ENCODE data around the gene PTAFR.

Gene PTAFR

DNA sequence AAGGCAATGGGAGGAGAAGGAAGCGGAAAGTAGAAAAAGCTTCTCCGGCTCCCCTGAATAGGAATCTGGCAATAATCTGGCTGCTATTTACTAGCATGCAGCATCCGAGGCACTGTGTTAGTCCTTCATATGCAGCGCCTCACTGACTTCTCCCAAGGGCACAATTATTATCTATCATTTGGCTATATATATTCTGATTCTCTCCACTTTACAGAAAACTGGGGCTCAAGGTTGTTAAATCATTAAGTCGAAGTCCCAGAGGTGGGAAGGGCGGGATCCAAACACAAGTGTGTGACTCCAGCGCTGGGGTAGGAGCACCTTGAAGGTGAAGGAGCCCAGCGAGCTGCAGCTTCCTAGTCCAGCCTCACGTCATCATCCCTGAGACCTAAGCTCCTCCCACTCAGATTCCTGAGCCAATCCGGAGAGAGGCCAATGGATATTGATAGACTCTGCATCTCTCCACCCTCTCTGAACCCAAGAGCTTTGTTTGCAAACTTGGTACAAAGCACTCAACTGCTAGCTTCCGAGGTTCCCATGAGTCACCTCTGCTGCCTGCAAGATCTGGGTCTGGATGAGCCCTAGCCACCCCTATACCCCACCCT, 71.5 kb downstream of the PTAFR start:
- H3K4me3 ChIP-seq (ENCODE audit: insufficient read length, low read depth): no peak overlapping the region
- H3K36me3 ChIP-seq (ENCODE audit: insufficient read depth, insufficient read length, low read length): no peaks in the 10 kb centered on the region
- TF ChIP-seq YY1 (IDR thresholded peaks at IDR 0.05; ENCODE audit: insufficient read depth, insufficient read length) (no peak), SUZ12 (IDR thresholded peaks at IDR 0.05; ENCODE audit: extremely low read depth, insufficient read depth, insufficient read length) (no peak)
- peak overlapping the region; percentile 4 for H3K9ac ChIP-seq (ENCODE audit: insufficient read length, low read depth)
- H3K27me3 ChIP-seq (ENCODE audit: insufficient read depth, insufficient read length): no peaks in the 10 kb centered on the region
- DNase-seq (ENCODE audit: low read depth, low spot score): peak; percentile 74
- H3K4me1 ChIP-seq (ENCODE audit: insufficient read depth, insufficient read length): no peaks in the 10 kb centered on the region
- H3K9me3 ChIP-seq (ENCODE audit: insufficient read depth, low read length): no peaks in the 10 kb centered on the region

- Histone ChIP-seq H3K9me3 (ENCODE audit: insufficient read depth, low read length) (no peaks in the 10 kb centered on the region), H3K27me3 (ENCODE audit: insufficient read depth, insufficient read length) (no peaks in the 10 kb centered on the region), H3K9ac (ENCODE audit: insufficient read length, low read depth) (no peak overlapping the region), H3K4me1 (ENCODE audit: insufficient read depth, insufficient read length) (no peaks in the 10 kb centered on the region), H3K36me3 (ENCODE audit: insufficient read depth, insufficient read length, low read length) (no peaks in the 10 kb centered on the region), H3K4me3 (ENCODE audit: insufficient read length, low read depth) (no peak overlapping the region)
- no peak for DNase-seq (ENCODE audit: low read depth, low spot score)
- no peak for TF ChIP-seq SUZ12 (IDR thresholded peaks at IDR 0.05; ENCODE audit: extremely low read depth, insufficient read depth, insufficient read length)
- no peak for TF ChIP-seq ZNF274 (IDR thresholded peaks at IDR 0.05; ENCODE audit: low read depth, low read length)
- TF ChIP-seq YY1 (IDR thresholded peaks at IDR 0.05; ENCODE audit: insufficient read depth, insufficient read length): no peak
Measured at GRCh38 chr1:28102189-28102588, 74.3 kb downstream of the PTAFR start.

GRCh38 chr1:28099050-28099769, 77.3 kb downstream of the PTAFR start:
- no peaks in the 10 kb centered on the region for H3K9me3 ChIP-seq (ENCODE audit: insufficient read depth, low read length)
- no peaks in the 10 kb centered on the region for H3K4me1 ChIP-seq (ENCODE audit: insufficient read depth, insufficient read length)
- no peak overlapping the region for H3K9ac ChIP-seq (ENCODE audit: insufficient read length, low read depth)
- no peak for DNase-seq (ENCODE audit: low read depth, low spot score)
- no peak overlapping the region for H3K4me3 ChIP-seq (ENCODE audit: insufficient read length, low read depth)
- no peaks in the 10 kb centered on the region for H3K36me3 ChIP-seq (ENCODE audit: insufficient read depth, insufficient read length, low read length)
- no peaks in the 10 kb centered on the region for H3K27me3 ChIP-seq (ENCODE audit: insufficient read depth, insufficient read length)
- TF ChIP-seq ZNF274 (IDR thresholded peaks at IDR 0.05; ENCODE audit: low read depth, low read length) (no peak), YY1 (IDR thresholded peaks at IDR 0.05; ENCODE audit: insufficient read depth, insufficient read length) (no peak), SUZ12 (IDR thresholded peaks at IDR 0.05; ENCODE audit: extremely low read depth, insufficient read depth, insufficient read length) (no peak)
